CD4-positive, alpha-beta T cell treated with Interleukin-4 for 4 hours (primary cell): ENCODE measurements around the gene SHISAL1.
"Not testable (repeated sequence)": the region's sequence is repeated elsewhere in the genome, so short reads cannot be mapped to it uniquely, and the experiment has no call there.

Experiments
- DNase-seq: peaks from one replicate; pipeline ENCODE4 v3.0.0-alpha.2; 2020

Gene SHISAL1

GRCh38 chr22:44325718-44326490 lies 13.2 kb upstream of the SHISAL1 start:
- DNase-seq, result no peak

DNA sequence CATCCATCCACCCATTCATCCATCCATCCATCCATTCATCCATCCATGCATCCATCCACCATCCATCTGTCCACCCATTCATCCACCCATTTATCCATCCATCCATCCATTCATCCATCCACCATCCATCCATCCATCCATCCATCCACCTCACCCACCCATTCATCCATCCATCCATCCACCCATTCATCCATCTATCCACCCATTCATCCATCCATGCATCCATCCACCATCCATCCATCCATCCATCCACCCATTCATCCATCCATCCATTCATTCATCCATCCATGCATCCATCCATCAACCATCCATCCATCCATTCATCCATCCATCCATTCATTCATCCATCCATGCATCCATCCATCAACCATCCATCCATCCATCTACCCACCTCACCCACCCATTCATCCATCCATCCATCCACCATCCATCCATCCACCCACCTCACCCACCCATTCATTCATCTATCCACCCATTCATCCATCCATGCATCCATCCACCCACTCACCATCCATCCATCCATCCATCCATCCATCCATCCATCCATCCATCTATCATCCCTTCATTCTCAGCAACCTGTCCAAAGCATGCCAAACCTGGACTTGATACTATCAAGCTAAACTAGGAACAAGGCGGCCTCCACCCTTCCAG lies 10.5 kb upstream of the SHISAL1 start:
- DNase-seq, result not testable (repeated sequence)

DNA sequence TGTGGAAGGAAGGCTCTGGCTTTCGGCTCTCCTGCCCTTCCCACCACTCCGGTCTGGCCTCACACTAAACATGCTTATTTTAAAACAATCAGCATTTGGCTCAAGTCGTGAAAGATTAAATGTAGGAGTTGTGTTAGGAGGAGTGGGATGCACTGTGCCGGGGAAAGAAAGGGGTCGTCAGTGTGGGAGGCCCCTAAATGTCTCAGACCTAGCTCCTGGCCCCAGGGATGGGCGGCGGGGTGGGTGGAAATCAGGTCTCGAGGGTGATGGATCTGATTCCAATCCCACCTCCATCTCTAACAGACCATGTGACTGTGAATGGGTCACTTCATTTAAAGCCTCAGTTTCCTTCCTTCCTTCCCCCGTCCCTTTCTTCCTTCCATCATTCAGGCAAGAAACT lies 6.9 kb upstream of the SHISAL1 start:
- DNase-seq, result no peak

GRCh38 chr22:44318751-44319150 lies 6.0 kb upstream of the SHISAL1 start:
- no peak for DNase-seq

DNA sequence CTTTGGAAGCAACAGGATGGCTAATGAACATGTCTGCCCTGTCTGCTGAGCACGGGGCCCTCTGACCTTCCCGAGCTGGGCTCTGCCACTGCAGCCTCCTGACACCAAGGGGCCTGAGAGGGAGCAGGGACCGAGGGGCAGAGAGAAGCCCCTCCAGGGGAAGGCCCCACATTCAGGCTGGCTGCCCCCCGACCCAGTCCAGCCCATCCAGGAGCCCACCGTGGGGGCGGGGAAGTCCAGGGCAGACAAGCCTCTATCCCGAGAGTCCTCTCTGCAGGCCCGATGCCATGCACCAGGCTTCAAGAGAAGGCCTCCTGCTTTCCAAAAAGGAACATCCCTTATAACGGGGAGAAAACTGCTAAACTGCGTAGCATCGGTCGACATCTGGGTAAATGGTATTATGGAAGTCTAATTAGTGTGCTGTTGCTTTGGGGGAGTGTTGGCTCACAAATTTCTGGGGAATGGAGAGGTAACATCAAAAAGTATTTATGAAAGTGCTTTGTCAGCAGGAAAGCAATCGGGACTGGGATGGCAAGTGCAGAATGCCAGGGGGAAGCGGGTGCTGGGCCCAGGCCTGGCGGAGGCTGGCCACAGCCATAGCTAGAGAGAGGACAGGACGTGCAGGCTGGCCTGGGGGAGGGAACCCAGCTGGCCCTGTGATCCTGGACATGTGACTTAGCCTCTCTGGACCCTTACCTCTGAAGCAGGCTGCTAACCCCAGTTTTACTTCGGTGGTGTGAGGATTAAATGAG lies 5.3 kb upstream of the SHISAL1 start:
- DNase-seq, result no peak

- DNase-seq, result no peak
Observed at GRCh38 chr22:44317123-44317444, 4.3 kb upstream of the SHISAL1 start.

GRCh38 chr22:44316393-44317122 lies 3.8 kb upstream of the SHISAL1 start:
- no peak for DNase-seq

DNA sequence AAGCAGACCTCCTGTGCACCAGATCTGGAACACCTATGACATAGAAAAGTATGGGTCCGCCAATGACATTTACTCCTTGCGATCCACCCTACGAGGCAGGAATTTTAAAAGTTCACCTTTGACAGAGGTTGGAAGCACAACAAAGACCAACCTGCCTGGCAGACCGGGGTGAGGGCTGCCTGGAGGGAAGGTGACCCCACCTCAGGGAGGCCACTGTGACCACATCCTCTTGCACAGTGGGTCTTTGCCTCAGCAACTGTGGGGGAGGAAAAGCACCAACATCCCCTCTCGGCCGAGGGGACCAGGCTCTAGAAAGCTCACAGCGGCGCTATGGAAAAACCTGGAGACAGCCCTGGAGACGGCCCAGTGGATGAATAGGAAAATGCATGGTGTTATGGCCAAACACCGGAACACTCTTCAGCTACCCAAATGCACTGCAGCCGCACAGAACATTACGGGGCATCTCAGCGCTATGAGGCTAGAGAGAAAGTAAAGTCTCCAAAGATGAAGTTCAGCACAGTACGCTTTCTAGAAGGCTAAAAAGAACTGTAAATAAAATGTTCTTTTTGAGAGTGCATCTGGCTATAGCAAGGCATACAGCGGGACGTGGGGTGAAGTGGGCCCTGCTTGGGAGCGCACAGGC lies 1.8 kb upstream of the SHISAL1 start:
- DNase-seq, result no peak

DNA sequence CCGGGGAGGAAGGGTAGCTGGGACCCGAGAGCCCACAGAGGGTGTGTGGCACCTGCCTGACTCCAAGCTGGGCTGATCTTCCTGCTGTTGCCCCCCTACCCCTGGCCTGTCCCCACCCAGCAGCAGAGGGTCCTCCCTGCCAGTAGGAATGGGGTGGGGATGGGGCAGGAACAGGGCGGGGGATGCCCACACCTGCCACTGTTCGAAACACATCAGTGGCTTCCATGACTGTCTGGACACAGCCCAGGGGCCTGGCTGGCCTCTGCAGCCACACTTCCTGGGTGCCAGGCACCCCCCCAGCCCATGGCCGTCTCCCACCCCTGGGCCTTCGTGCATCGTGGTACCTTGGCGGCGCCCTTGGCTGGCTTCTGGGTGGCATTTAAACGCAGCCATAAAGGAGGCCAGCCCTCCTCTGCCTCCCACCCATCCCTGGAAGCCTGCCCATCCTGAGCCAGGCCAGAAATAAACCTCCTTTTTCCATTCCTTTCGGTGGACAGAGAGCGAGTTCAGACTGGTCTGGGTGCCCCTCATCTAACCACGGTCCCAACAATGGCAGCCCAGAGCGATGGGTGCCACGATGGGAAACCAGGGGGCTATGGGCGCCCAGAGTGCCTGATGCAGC lies 745 bp upstream of the SHISAL1 start:
- no peak for DNase-seq

DNA sequence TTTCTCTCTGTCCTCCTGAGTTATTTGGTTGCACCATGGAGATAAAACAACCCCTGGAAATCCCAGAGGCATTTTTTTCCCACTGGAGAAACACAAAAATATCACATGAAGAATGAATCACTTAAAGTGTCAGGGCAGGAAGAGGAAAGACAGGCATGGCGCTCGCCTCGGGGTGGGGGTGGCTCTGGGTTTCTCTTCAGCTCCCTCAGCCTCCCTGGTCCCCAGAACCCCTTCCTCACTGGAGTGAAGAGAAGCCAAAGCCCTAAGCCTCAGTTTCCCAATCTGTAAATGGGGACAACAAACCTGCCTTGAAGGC lies 938 bp downstream of the SHISAL1 start:
- no peak for DNase-seq

DNA sequence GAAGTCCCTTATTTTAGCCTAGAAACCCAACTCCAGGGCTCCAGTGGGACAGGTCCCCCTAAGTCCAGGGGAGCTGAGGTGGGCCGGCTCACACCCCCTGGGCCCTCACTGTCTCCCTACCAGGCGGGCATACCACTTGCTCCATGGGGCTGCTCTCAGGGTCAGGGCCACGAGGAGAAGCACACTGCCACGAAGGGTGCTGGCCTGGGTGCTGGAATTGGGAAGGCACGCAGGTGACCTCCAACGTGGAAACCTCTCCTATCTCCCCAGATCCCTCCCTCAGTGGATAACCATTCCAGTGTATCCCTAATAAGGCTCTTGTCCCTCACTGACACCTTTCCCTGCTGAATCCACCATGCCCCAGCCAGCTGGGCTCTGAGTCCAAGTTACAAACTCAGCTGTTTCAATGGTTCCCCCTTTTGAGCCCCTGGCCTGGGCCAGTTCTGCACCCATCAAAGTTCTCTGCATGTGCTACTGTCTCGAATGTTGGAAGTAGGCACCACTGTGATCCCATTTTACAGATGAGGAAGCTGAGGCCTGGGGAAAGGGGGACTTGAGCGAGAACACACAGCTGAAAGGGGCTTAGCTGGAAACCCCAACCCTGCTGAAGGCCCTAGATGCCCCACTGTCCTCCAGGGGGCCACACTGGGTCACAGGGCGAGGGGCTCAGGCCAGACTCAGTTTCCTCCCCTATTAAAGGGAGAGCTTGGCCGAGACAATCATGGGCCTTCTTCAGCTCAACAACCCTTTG lies 1.5 kb downstream of the SHISAL1 start:
- no peak for DNase-seq

GRCh38 chr22:44309647-44310046 lies 3.1 kb downstream of the SHISAL1 start:
- DNase-seq, result no peak

DNA sequence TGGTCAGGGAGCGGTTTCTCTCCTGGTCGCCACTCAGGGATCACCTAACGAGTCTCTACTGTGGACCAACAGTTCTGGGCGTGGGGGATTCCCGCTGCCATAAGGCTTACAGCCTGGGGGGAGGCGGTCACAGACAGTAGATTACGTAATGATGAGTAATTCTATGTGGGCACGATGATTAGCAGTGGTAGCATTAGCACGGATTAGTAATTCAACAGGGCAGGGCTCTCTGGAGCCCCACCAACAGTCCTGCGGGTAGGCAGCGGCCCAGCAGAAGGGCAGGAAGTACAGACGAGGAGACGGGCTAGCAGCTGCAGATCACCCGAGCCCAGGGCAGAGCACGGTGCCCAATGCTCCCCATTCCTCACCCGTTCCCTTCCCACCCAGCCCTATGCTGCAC lies 3.6 kb downstream of the SHISAL1 start:
- peak; percentile 6 for DNase-seq

DNA sequence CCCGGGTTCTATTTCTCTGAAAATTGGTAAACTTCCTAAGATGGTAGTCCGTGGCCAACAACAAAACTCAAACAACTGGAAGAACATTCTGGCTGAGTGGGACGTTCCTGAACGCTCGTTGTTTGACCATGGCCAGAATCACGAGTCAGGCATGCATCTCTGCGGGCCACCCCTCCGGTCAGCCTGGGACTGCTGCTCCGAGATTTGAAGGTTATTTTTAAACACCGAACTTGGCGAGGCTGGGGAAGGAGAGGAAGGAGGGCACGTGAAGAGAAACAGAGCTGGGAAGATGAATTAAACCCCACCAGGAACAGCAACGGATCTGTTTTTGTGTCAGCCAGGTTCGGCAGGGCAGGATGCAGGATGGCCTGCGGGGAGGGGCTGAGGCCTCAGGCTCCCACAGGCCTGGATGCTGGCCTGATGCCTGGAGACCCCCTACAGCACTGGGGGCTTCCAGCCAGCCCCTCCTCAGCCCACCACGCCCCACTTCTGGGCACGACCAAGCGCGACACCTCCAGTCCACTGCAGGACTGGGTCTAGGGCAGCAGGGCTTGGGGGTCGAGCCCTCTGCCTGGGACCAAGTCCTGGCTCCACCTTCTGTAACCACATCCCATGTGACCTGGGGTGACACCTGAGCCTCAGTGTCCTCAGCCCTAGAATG lies 5.1 kb downstream of the SHISAL1 start:
- no peak for DNase-seq

DNA sequence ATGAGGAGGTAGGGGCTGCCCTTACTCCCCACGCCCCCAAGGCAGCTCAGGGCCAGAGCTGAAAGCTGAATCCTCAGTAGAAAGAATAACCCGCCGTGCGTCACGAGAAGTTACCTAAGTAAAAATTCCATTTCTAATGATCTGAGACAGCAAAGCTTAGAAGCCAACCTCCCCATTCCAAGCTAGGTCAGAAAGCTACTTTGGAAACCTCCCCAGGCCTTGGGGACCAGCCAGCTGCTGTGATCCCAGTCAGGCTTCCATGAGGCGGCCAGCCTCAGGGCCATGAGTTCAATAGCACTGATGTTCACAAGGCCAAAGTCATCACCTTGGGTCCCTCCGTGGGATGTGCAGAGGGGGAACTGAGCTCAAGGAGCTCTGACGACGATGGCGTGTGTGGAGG lies 6.9 kb downstream of the SHISAL1 start:
- no peak for DNase-seq

DNA sequence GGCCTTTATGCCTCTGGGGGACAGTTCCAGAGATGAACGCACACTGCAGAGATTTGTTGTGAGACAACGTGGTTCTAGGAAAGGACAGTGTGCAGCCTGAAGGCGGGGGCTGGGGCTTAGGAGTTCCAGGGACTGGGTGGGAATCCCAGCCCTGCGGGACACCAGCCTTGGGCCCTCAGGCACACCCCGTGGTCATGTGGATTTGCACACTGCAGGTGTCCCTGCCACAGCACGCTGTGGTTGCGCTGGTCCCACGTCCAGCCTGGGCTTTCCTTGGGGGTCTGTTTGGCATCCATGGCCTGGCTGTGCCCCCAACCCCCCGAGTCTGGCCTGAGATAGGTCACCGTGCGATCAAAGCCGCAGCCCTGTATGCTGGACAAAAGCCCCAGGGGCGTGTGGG lies 7.3 kb downstream of the SHISAL1 start:
- no peak for DNase-seq

DNA sequence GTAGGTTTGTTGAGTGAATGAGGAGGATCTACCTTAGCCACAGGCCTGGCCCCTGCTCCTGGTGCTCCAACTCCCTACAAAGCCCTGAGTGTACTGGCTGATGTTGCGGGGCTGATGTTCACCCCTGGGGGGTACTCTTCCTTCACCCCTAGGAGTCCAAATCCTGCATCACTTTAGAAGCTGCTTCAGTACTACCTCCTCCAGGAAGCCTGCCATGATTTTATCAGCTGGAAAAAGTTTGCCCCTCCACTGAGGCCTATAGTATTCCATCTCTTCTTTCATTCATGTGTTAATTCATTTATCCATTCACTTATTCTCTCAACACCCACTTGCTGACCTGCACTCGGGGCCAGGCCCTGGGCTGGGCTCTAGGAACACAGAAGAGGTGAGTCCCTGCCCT lies 7.8 kb downstream of the SHISAL1 start:
- no peak for DNase-seq

DNA sequence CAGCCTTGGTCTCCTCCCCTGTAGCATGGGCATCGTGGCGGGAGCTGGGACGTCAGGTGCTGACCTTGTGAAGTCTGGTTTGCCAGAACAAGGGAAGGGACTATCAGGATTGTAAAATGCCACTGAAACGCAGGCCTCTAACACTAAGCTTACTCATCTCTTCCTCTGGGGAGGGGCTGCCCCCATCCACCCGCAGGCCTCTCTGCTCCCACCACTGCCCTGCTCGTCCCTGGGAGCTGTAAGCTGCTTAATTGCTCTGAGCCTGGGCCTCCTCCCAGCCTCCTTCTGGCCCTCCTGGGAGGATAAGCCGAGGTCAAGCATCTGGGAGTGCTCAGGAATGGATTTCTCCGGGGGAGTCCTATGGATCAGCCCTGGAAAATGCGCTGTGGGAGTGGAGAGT lies 8.4 kb downstream of the SHISAL1 start:
- no peak for DNase-seq

GRCh38 chr22:44302363-44302762 lies 10.4 kb downstream of the SHISAL1 start:
- not testable (repeated sequence) for DNase-seq

GRCh38 chr22:44301039-44301438 lies 11.7 kb downstream of the SHISAL1 start:
- no peak for DNase-seq

GRCh38 chr22:44299124-44299523 lies 13.6 kb downstream of the SHISAL1 start:
- no peak for DNase-seq
